Measurements from ENCODE around the gene FTCD. TPM values are rescaled to one million over a fixed set of nuclear protein-coding genes. Genes with fewer than 3 reads are reported as not detected.

The FTCD gene
- polyA plus RNA-seq, 3 donors, result not detected

GRCh38 chr21:46145159-46145839, 10.1 kb downstream of the FTCD start:
- H3K4me1 Mint-ChIP-seq, result peaks cover 7% of the 10 kb centered on the region
- H3K27ac ChIP-seq (ENCODE audit: low read depth in 1 of 2, low read length in 2 of 2), result no peak overlapping the region
- H3K27me3 Mint-ChIP-seq (ENCODE audit: low read depth in 3 of 3), result peaks cover 0 to 7% (median 3%) of the 10 kb centered on the region in 3 donors
- H3K4me2 ChIP-seq (replicated peaks; ENCODE audit: extremely low read depth, low read length, poor library complexity, severe bottlenecking), result no peak overlapping the region
- no peak overlapping the region for H3K4me3 ChIP-seq (replicated peaks in 1 of 3; ENCODE audit: low read depth in 2 of 3, low read length in 3 of 3)
- H3K9me3 ChIP-seq (replicated peaks in 1 of 2; ENCODE audit: control insufficient read depth in 1 of 2, insufficient read depth in 1 of 2, low read length in 2 of 2), result peaks cover 0 to 8% of the 10 kb centered on the region in 2 donors
- no peaks in the 10 kb centered on the region for H3K79me2 ChIP-seq (ENCODE audit: insufficient read depth, low read length)
- peaks cover 0 to 8% (median 4%) of the 10 kb centered on the region in 7 donors for H3K9me3 Mint-ChIP-seq
- no peaks in the 10 kb centered on the region for H4K20me1 ChIP-seq (ENCODE audit: insufficient read depth, low read length)
- TF ChIP-seq CTCF (IDR thresholded peaks at IDR 0.05), result no peak
- WGBS (ENCODE audit: insufficient coverage), result 97% methylated on average over 27 of the region's 51 CpGs
- no peak overlapping the region for H3K4me3 Mint-ChIP-seq
- no peak overlapping the region for H3K27ac Mint-ChIP-seq
- no peak overlapping the region for H2AFZ ChIP-seq (ENCODE audit: insufficient read depth, low read depth, low read length, poor library complexity, severe bottlenecking)
- no peak overlapping the region for H3K9ac ChIP-seq (ENCODE audit: insufficient read depth, low read length, poor library complexity, severe bottlenecking)
- no peaks in the 10 kb centered on the region for H3K36me3 Mint-ChIP-seq
- H3K27me3 ChIP-seq (ENCODE audit: control insufficient read depth in 2 of 2, insufficient read depth in 2 of 2, low read length in 2 of 2), result no peaks in the 10 kb centered on the region
- H3K4me1 ChIP-seq (ENCODE audit: control insufficient read depth in 1 of 2, insufficient read depth in 2 of 2, low read length in 2 of 2), result peaks cover 3 to 4% of the 10 kb centered on the region in 2 donors
- no peak for DNase-seq
- H3K36me3 ChIP-seq (replicated peaks in 1 of 2; ENCODE audit: control insufficient read depth in 1 of 2, insufficient read depth in 2 of 2, low read length in 2 of 2), result no peaks in the 10 kb centered on the region
- intact Hi-C loops (cut with micrococcal nuclease), result no loop called here

- H3K27me3 Mint-ChIP-seq (ENCODE audit: low read depth in 3 of 3), result peaks cover 0 to 7% (median 4%) of the 10 kb centered on the region in 3 donors
- TF ChIP-seq CTCF (IDR thresholded peaks at IDR 0.05), result no peak
- H3K9me3 Mint-ChIP-seq, result peaks cover 0 to 8% (median 4%) of the 10 kb centered on the region in 7 donors
- WGBS (ENCODE audit: insufficient coverage), result 72% methylated on average over 3 of the region's 4 CpGs
- H3K27me3 ChIP-seq (ENCODE audit: control insufficient read depth in 2 of 2, insufficient read depth in 2 of 2, low read length in 2 of 2), result no peaks in the 10 kb centered on the region
- no peaks in the 10 kb centered on the region for H3K36me3 ChIP-seq (replicated peaks in 1 of 2; ENCODE audit: control insufficient read depth in 1 of 2, insufficient read depth in 2 of 2, low read length in 2 of 2)
- H3K4me3 Mint-ChIP-seq, result no peak overlapping the region
- H3K27ac ChIP-seq (ENCODE audit: low read depth in 1 of 2, low read length in 2 of 2), result no peak overlapping the region
- intact Hi-C loops (cut with micrococcal nuclease), result no loop called here
- no peak overlapping the region for H3K27ac Mint-ChIP-seq
- H3K36me3 Mint-ChIP-seq, result no peaks in the 10 kb centered on the region
- no peak for DNase-seq
- H3K9ac ChIP-seq (ENCODE audit: insufficient read depth, low read length, poor library complexity, severe bottlenecking), result no peak overlapping the region
- H3K4me2 ChIP-seq (replicated peaks; ENCODE audit: extremely low read depth, low read length, poor library complexity, severe bottlenecking), result no peak overlapping the region
- peaks cover 7% of the 10 kb centered on the region for H3K4me1 Mint-ChIP-seq
- H2AFZ ChIP-seq (ENCODE audit: insufficient read depth, low read depth, low read length, poor library complexity, severe bottlenecking), result no peak overlapping the region
- H3K4me3 ChIP-seq (replicated peaks in 1 of 3; ENCODE audit: low read depth in 2 of 3, low read length in 3 of 3), result no peak overlapping the region
- H3K9me3 ChIP-seq (replicated peaks in 1 of 2; ENCODE audit: control insufficient read depth in 1 of 2, insufficient read depth in 1 of 2, low read length in 2 of 2), result peaks cover 0 to 8% of the 10 kb centered on the region in 2 donors
- H4K20me1 ChIP-seq (ENCODE audit: insufficient read depth, low read length), result no peaks in the 10 kb centered on the region
- peaks cover 3 to 4% of the 10 kb centered on the region in 2 donors for H3K4me1 ChIP-seq (ENCODE audit: control insufficient read depth in 1 of 2, insufficient read depth in 2 of 2, low read length in 2 of 2)
- H3K79me2 ChIP-seq (ENCODE audit: insufficient read depth, low read length), result no peaks in the 10 kb centered on the region
Measured at GRCh38 chr21:46144464-46145070, 10.8 kb downstream of the FTCD start.

Data from CD14-positive monocyte (primary cell).